GM12873 (cell line): ENCODE measurements around the gene CLASP1.

Experiments used
- CTCF ChIP-seq: IDR thresholded peaks from 2 replicates; pipeline ENCODE4 v1.5.1; 2012; ENCODE audit warnings: low read depth, mild to moderate bottlenecking, moderate library complexity, low read length, control low read depth; ENCODE audit not compliant: insufficient read depth; ENCODE audit errors: missing control alignments

Gene CLASP1

DNA sequence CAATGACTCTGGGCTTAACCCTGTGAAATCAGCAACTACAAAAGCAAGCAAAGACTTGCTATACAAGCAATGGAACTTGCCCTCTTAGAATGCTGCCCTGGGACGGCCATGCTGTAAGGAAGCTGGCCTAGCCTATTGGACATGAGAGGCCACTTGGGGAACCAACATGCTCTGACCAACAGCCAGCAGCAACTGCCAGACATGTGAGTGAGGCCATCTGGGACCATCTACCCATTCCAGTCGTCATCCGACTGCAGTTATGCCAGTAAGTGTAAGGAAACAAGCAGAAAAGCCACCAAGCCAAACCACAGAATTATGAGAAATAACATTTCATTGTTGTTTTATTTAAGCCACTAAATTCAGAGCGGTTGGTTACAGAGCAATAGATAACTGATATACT lies 40.9 kb downstream of the CLASP1 start:
- no peak for TF ChIP-seq CTCF

GRCh38 chr2:121605820-121606733 lies 43.2 kb downstream of the CLASP1 start:
- TF ChIP-seq CTCF, result no peak

DNA sequence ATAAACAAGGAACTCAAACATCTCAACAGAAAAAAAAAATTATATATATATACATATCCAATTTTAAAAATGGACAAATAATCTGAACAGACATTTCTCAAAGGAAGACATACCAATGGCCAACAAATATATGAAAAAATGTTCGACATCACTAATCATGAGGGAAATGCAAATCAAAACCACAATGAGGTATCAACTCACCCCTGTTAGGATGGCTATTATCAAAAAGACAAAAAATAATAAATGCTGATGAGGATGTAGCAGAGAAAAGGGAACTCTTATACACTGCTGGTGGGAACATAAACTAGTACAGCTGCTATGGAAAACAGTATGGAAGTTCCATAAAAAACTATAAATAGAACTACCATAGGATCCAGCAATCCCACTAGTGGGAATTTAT lies 46.1 kb downstream of the CLASP1 start:
- no peak for TF ChIP-seq CTCF

GRCh38 chr2:121599963-121600651 lies 49.2 kb downstream of the CLASP1 start:
- no peak for TF ChIP-seq CTCF

GRCh38 chr2:121598087-121598486 lies 51.2 kb downstream of the CLASP1 start:
- TF ChIP-seq CTCF, result no peak

- peak; percentile 44 for TF ChIP-seq CTCF
These were observed 52.8 kb downstream of the CLASP1 start for GRCh38 chr2:121596221-121597080.
